ENCODE results near the gene DDX54.
A peak's percentile ranks its signal among the peaks of the same experiment; 100 is the strongest.
"Not testable (repeated sequence)": the region's sequence is repeated elsewhere in the genome, so short reads cannot be mapped to it uniquely, and the experiment has no call there.

Gene DDX54

DNA sequence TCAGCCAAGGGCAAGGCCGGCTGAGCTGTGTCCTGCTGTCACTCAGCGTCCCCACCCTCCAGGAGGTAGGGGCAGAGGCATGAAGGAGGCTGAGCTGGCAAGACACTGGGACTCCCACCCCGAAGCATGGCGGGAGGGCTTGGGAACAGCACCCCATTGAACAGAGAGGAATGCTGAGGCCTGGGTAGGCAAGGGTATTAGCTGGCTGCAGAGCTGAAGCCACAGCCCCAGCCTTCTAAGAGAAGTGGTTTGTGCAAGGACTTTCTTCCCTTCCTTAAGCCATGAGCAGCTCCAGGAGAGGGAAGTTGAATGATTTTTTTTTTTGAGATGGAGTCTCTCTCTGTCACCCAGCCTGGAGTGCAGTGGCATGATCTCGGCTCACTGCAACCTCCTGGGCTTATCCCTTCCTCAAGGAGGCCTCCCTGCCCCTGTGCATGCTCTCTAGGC lies 42.4 kb downstream of the DDX54 start:
- DNase-seq (ENCODE audit: low read depth in 3 of 3, low spot score in 1 of 3): no peak

DNA sequence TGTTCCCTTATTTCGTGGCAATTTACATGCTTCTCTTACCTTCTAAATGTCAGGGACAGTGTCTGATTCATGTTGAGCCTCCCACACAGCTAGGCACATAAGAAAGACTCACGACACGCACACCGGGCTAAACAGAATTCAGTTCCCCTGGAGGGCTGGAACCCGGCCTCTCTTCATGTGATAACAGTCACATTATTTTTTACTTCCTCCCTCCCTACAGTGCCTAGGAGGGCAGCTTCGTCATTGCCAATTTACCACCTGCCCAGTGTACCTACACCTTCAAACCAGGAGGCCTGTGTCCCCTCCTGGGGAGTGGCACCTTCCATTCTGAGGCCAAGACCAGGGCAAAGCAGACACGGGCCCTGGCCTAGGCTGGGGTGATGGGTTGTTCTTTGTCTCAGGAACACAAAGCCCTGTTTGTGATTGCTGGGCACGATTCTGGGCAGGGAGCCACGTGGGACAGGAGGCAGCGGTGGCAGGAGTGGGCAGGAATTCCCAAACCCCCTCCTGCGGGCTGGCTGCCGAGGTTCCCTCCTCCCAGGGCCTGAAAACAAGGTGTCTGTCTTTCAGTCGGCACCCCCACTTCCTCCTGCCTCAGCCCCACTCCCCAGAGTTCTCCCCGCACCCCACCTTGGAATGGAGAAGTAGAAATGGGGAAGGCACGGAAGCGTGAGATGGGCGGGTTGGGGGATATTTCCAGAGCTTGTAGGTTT lies 42.9 kb downstream of the DDX54 start:
- no peak for DNase-seq (ENCODE audit: low read depth in 3 of 3, low spot score in 1 of 3)

DNA sequence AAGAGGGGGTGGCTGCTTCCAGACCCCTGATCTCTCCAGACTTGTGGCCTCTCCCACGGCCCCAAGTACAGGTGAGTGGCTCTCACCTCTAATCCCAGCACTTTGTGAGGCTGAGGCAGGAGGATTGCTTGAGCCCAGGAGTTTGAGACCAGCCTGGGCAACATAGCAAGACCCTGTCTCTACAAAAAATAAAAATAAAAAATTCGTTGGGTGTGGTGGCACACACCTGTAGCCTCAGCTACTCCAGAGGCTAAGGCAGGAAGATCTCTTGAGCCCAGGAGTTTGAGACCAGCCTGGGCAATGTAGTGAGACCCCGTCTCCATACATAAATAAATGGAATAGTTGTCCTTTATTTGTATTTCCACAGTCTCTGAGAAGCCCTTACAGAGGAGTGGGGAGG lies 43.6 kb downstream of the DDX54 start:
- DNase-seq (ENCODE audit: low read depth in 3 of 3, low spot score in 1 of 3): not testable (repeated sequence)

DNA sequence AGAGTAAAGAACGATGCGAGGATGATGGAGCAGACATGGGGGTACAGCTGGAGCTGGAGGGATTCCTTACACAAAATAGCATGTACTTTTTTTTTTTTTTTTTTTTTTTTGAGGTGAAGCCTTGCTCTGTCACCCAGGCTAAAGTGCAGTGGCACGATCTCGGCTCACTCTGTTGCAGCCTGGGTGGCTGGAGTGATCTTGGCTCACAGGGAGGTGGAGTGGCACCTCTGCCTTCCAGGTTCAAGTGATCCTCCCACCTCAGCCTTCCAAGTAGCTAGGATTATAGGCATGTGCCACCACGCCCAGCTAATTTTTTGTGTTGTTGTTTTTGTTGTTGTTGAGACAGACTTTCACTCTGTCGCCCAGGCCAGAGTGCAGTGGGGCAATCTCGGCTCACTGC lies 44.6 kb downstream of the DDX54 start:
- no peak for DNase-seq (ENCODE audit: low read depth in 3 of 3, low spot score in 1 of 3)

DNA sequence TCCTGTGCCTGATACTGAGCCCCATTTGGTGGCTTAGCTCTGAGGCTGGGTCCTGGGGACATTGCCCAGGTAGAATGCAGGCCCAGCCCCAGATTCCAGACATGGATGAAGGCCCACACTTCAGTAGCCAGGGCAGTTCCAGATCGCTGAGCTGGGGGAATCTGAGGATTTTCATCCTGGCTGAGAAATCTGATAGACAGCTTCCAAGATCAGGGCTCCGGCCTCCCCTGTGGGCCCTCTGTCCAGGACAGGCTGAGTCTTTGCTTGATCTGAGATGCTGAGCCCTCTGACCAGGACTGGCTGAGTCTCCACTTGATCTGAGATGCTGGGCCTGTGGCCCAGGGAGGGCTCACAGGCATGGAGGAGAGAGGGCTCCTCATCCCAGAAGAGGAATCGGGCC lies 46.5 kb downstream of the DDX54 start:
- no peak for DNase-seq (ENCODE audit: low read depth in 3 of 3, low spot score in 1 of 3)

DNA sequence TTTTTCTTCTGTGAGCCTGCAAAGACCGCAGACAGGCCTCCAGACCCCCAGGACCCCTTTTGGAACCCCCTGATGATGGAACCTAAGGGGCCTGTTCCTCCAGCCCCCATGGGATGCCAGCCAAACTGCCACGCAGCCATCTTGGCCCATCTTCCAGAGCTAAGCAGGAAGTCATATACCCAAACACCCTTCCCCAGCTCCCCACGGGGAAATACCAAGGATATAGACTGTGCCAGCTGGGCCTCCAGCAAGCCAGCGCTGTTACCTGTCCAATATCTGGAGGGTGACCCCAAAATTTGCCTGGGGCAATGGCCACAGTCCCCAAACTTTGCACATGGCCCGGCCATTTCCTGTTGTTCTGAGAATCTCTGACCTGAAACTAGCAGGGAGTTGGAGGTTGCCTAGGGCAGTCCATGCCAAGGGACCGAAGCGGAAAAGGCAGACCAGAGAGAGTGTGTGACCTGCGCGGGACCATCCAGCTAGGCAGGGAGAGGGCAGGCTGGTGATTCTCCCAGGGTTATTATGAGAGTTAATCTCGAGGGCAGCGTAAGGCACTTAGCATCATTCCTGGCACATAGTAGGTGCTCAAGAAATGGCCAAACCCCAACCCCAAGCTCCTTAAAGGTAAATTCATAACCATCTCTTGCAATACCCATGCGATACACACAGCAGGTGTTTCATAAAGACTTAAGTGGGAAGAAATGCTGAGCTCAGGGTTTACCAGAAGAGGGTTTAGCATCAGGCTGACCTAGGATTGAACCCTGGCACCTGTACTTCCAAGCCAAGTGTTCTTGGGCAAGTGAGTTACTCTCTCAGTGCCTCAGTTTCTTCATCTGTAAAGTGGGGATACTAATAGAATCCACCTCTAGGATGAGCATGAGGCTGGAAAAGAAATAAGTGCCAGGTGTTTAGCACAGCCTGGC lies 47.2 kb downstream of the DDX54 start:
- DNase-seq (ENCODE audit: low read depth in 3 of 3, low spot score in 1 of 3): no peak

DNA sequence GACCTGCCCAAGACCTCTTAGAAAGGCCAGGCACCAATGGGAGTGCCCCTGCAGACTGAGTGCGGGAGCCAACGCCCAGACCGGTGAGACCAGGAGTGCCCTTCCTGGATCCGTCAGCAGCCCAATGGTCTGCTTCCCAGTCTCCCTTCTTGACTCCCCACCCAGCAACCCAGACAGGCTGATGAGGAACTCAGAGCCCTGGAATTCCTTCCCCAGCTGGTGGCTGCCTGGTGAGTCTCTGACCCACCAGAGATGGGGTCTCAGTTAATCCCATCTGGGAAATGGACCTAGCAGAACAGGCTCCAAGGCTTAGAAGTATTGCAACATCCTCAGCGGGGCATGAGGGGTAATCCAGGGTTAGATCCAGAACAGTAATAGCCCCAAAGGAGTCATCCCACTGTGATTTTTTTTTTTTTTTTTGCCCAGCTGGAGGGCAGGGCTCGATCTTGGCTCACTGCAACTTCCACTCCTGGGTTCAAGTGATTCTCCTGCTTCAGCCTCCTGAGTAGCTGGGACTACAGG lies 48.2 kb downstream of the DDX54 start:
- DNase-seq (ENCODE audit: low read depth in 3 of 3, low spot score in 1 of 3): no peak

DNA sequence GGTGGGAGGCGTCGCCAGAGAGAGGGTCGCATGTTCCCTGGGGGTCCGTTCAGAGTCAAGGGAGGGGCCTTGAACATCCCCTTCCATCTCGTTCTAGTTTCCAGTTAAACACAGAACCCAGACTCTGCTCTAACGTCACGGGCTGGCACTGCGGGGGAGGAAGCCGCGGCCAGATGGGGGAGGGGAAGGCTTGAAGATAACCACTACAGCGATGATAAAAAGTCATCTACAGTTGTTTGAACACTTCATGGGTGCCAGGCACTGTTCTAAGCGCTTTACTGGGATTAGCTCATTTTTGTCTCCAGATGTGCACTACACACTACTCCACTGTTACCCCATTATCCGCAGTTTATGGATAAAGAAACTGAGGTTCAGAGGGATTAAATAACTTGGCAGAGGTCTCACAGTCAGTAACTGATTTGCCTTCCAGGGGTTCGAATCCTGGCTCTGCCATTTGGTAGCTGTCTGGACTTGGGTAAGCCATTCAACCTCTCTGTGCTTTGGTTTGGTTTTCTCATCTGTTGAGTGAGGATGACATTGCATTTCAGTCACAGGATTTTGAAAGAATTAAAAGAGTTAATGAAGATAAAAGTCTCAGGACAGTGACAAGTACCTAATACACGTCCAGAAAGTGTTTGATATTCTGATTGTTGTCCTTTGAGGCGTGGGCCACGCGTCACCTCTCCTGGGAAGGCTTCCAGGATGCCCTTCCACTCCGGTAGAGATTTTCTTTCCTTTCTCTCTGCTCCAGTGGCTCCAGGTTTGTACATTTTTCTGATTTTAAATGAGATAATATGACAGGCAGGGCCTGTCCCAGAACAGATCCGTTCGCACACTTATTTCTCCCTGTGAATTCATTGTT lies 48.9 kb downstream of the DDX54 start:
- peak in 2 of 3 donors; percentile 21 to 35 for DNase-seq (ENCODE audit: low read depth in 3 of 3, low spot score in 1 of 3)

DNA sequence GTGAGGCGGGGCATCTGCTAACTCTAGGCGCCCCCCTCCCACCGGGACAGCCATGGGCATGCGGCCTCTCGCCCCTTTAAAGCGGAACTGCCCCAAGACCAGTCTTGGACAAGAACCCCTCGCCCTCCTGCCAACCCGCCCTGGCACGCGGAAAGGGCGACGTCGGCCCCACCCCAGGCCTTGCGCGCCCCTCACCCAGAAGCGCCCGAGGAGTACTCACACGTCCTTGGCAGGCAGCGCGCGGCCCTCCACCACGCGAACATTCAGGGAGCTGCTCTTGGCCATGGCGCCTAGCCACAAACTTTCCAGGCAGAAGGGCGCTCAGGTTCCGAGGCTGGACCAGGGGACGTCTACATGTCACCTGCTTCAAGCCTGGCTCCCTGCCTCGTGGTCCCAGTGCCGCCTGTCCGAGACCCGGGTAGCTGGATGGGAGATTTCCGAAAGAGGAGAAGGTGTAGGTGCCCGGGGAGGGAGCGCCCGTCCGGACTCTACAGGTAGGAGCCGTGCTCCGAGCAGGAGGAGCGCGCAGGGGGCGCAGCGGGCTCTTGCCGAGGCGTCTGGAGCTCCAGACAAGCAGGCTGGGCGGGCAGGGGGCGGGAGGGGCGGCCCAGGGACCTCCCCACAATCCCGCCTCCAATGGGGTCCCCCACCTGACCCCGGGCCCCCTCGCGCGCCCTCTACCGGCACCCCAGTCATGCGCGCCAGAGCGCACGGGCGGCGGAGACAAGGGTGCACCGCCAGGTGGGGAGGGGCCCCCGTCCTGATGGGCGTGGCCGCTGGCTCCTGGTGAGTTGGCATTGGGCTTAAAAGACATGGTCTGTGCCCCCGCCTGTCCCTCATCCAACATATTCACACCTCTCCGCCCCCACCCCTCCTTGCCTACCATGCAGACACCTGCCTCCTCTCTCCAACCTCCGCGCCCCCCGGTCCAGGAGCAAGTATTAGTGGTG lies 49.8 kb downstream of the DDX54 start, which contains the start of gene RASAL1:
RASAL1 (minus strand) TSS at position 584 of the 950 bp plus-strand sequence; CDS start at position 285, 299 bp downstream.
- peak; percentile 36 to 78 (median 43) for DNase-seq (ENCODE audit: low read depth in 3 of 3, low spot score in 1 of 3)

DNA sequence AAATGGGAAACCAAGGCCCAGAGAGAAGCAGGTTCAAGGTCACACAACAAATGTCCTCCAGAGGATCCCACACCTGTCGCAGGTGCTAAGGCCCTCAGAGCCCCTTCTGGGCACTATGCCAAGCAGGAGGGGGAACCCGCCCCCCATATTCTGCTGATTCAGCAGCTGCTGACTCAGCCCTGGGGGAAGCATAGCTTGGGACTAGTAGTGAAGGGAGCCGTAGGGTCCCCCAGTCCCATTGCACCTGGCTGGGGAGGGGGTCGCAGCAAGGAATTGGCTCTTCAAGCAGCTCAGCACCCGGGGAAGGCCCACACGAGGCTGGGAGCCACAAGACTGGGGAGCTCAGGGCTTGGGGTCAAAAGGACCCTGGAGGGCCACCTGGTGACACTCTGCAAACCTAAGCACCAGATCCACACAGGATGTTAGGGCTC lies 50.7 kb downstream of the DDX54 start:
- no peak for DNase-seq (ENCODE audit: low read depth in 3 of 3, low spot score in 1 of 3)

DNA sequence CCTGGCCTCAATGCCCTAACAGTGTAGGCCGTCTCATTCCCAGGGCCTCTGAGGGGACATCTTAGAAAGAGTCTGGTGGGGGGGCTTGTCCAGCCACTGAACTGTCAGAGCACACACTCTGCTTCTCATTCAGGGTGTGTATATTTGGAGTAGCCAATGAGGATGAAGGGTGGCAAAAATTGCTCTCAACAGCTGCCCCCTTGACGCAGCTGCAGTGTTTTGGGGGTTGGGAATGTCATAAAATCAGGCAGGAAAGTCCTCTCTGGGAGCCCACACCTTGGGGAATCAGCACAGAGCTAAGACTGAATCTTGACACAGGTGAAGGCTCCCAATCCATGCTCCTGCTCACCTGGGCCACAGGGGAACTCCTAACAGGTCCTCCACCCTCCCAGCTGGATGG lies 51.2 kb downstream of the DDX54 start:
- no peak for DNase-seq (ENCODE audit: low read depth in 3 of 3, low spot score in 1 of 3)

DNA sequence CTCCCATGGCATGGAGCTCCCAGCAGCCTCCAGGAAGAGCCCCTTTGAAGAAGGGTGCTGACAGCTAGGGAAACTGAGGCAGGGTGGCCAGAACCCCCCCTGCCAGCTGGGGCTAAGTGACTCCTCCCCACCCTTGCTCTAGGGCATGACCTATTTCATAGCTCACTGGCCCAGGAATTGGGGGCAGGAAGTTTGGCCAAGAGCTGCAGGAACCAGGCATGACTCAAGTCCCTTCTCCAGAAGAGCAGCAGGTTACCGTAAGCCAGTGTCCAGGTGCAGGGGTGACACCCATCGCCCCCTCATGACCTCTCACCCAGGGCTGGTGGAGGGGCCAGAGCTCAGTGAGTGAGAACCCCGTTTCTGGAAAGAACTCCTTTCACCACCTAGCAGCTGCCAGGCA lies 51.6 kb downstream of the DDX54 start:
- DNase-seq (ENCODE audit: low read depth in 3 of 3, low spot score in 1 of 3): no peak

DNA sequence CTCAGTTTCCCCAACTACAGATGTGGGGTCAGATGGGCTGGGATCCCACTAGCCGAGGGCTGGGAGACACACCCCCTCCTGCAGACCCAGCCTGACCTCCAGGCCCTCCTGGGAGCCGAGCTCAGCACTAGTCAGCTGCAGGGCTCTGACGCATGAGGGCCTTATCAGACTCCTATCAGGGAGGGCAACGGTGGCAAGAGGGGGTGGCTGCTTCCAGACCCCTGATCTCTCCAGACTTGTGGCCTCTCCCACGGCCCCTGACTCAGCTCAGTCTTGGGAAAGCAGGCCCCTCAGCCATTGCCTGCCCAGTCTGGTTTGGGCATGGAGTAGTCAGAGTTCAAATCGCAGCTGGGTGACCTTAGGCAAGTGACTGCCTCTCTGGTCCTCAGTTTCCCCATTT lies 52.2 kb downstream of the DDX54 start:
- no peak for DNase-seq (ENCODE audit: low read depth in 3 of 3, low spot score in 1 of 3)

DNA sequence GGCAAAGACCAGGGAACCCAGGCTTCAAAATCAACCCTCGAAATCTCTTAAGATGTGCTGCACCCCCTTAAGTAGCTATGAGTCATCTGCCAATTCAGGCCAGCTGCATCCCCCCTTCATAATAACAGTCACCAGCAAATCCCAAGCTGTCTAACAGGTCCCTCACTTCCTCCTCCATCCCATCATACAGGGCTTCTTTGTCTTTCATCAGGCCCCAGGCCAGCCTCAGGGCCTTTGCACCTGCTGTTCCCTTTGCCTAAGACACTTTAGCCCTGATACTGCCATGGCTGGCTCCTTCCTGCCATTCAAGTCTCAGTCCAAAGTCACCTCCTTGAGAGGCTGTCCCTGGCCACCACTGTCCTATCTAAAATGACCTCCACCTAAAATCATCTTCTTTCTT lies 53.7 kb downstream of the DDX54 start:
- DNase-seq (ENCODE audit: low read depth in 3 of 3, low spot score in 1 of 3): no peak

DNA sequence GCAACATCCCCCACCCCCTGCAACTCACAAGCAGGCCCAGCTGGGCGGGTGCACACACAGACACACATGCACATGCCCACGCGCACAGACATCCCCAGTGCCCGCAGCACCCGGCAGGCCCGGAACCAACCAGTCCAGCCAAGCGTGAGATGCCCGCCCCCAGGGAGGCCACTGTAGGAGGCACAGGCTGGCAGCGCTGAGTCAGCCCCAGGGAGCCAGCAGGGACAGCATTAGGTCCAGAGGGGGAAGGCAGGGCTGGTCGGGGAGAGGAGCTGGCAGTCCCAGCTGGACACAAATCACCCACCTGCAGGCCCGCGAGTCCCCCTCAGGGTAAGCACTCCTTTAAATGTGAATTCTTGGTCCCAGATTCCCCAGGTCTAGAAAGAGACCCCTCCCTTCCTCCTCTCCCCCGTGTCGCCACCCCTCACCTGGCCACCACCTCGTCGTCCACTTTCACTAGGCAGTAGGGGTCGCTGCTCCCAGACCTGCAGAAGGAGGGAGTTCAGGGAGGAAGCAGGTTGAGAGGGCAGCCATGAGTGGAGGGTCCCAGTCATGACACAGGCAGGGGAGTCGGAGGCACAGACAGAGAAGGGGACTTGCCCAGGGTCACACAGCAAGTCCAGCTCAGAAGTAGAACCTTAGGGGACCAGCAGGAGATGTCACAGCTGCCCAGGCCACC lies 54.7 kb downstream of the DDX54 start:
- DNase-seq (ENCODE audit: low read depth in 3 of 3, low spot score in 1 of 3): no peak

DNA sequence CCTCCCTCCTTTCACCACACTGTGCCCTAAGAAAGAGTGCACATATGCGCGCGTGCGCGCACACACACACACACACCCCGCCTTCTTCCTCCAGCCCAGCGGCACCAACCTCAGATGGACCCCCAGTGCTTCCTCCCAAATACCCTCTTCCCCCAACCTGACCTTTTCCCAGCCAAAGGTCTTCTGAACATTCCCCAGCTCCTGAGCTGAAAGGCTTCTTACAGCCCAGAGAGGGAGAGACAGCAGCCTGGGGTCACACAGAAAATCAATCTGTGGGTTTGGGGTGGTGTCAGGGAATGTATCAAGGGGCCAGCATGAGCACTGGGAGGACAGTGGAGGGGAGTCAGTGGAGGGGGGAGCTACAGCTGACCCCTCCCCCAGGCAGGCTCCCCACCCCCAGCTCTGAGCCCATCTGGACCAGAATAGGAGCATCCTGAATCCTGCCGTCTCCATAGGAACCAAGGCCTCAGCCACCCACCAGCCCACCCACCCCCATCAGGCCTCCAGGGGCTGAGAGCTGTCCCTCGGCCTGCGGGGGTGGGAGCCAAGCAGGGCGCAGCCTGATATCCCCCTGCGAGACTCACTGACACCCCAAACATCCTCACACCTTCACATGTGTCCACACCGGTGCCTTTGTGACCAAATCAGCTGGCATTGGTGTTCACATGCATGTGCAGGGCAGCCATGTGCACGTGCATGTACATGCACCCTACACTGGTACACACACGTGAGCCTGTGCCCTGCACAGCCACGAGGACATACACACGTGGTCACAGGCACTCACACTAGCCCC lies 55.4 kb downstream of the DDX54 start:
- no peak for DNase-seq (ENCODE audit: low read depth in 3 of 3, low spot score in 1 of 3)

DNA sequence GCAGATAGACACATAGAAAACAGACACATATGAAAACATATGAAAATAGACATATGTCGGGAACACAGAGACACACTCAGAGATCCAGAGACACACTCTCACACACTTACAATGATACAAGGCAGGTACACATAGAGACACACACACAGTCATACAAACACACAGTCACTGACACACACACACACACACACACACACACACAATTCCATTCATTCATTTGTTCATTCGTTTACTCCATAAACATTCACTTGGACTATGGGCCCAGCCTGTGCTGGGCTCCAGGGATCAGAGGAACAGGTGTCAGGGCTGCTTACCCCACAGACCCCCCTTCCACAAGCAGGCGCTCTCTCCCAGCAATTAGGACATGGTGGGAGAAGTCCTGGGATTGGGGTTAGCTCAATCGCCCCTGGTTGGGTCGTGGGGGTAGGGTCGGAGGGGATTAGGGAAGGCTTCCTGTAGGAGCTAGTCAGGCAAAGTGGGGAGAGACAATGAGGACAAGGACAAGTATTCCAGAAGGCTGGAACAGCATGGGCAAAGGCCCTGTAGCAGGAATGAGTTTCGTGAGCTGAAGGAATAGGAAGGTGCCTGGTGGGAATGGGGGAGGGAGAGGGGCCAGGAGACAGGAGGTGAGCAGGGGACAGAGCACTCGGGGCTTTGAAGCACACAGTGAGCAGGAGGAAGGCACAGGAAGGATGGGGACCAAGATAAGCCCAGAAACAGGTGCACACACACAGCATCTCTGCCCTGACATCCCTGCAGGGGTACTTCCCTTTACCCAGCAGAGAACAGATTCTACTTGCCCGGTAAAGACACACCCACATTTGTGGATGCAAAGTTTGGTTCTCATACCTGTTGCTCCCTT lies 56.2 kb downstream of the DDX54 start:
- DNase-seq (ENCODE audit: low read depth in 3 of 3, low spot score in 1 of 3): no peak

DNA sequence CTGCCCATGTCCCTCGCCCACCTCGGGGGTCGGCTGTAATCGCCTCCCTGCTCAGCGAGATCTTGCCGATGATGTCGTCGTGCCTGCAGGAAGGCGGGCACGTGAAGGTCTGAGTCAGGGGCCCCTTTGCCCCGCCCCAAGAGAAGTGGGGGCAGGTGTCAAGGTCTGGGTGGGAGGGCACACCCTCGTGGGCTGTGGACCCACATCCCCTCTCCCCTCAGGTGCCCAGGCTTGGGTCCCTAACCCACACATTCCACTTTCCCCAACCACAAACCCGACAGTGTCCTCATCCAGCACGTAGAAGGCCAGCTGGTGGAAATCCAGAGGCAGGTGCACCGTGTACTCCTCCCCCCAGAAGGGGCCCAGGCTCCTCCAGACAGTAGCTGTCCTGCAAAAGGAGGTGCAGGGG lies 57.5 kb downstream of the DDX54 start:
- DNase-seq (ENCODE audit: low read depth in 3 of 3, low spot score in 1 of 3): no peak
